IPS-15b (cell line): ENCODE measurements around the gene CCDC88C.
"Not testable (repeated sequence)": the region's sequence is repeated elsewhere in the genome, so short reads cannot be mapped to it uniquely, and the experiment has no call there.

Experiments
- H3K27me3 ChIP-seq: one replicate; pipeline ENCODE4 v1.6.1; 2013; ENCODE audit warnings: low read length; ENCODE audit not compliant: control insufficient read depth, insufficient read depth
- H3K36me3 ChIP-seq: one replicate; pipeline ENCODE4 v1.6.1; 2013; ENCODE audit warnings: low read length; ENCODE audit not compliant: control insufficient read depth, insufficient read depth
- H3K4me1 ChIP-seq: one replicate; pipeline ENCODE4 v1.6.1; 2013; ENCODE audit warnings: mild to moderate bottlenecking, low read length; ENCODE audit not compliant: control insufficient read depth, insufficient read depth
- H3K4me3 ChIP-seq: one replicate; pipeline ENCODE4 v1.5.1; 2013; ENCODE audit warnings: low read depth, low read length
- H3K9ac ChIP-seq: one replicate; pipeline ENCODE4 v1.6.1; 2013; ENCODE audit warnings: low read depth, mild to moderate bottlenecking, low read length
- H3K9me3 ChIP-seq: one replicate; pipeline ENCODE4 v1.6.1; 2013; ENCODE audit warnings: mild to moderate bottlenecking, low read length; ENCODE audit not compliant: control insufficient read depth, insufficient read depth

CCDC88C gene

GRCh38 chr14:91229743-91230200 is 187.8 kb downstream of the CCDC88C start:
- Histone ChIP-seq H3K9ac (no peak overlapping the region), H3K36me3 (peaks cover 4% of the 10 kb centered on the region), H3K27me3 (no peaks in the 10 kb centered on the region), H3K4me1 (peaks cover 6% of the 10 kb centered on the region), H3K4me3 (no peak overlapping the region), H3K9me3 (no peaks in the 10 kb centered on the region)

DNA sequence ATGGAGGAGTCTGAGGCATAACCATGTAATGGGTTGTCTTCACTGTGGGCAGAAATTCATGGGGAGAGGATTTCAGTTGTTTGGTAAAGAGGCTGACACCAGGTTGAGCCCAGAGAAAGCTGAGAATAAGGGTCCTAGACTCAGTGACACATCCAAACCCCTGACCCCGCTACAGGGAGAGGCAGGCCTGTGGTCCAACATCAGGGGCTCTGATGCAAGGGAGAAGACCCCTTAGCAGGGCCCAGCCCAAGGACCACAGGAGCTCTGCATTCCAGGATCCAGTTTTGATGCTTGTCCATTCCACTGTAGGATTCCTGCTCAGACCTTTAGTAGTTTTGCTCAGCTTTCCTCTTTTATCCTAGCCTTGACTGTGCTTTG is 188.6 kb downstream of the CCDC88C start:
- no peaks in the 10 kb centered on the region for H3K9me3 ChIP-seq
- peaks cover 4% of the 10 kb centered on the region for H3K36me3 ChIP-seq
- no peaks in the 10 kb centered on the region for H3K27me3 ChIP-seq
- H3K9ac ChIP-seq = no peak overlapping the region
- no peak overlapping the region for H3K4me3 ChIP-seq
- peaks cover 6% of the 10 kb centered on the region for H3K4me1 ChIP-seq

DNA sequence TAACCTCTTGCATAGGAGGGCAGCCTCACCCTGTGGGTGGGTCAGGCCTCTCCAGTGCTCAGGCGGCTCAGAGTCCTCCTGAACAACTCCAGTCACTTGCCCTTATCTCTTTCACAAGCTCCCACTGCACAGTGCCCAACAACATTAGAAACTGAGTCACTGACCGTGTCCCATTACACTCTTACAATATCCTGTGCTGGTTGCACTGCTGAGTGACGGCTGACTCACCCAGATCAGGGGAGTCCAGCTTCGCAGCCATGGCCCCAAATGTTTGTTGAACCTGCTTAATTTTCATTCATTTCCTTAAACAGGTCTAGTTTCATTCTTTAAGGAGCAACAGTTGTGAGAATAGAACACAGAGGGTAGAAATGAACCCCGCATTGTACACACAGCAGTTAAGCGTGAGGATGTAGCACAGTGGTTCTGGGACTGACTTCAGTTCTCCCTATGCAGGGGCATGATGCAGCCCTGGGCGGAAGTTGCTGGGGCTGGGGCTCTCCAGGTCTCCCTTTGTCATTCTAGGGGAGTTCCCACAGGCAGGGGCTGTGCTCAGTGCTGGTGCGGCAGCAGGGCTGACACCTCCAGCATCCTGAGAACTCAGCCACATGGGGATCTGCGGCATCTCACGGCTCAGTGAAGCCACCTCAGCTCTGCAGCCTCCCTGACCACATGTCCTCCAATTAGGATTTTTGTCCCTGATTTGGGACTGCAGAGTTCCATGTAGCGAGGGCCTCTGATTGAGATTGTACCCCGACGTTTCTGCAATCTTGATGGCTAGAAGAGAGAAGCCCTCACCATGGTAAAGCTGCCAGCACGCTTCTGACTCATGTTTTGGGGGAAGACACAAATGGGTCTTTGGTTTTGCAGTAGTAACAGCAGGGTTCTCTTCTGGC is 189.3 kb downstream of the CCDC88C start:
- Histone ChIP-seq H3K4me1 (peaks cover 6% of the 10 kb centered on the region), H3K9ac (no peak overlapping the region), H3K9me3 (no peaks in the 10 kb centered on the region), H3K4me3 (no peak overlapping the region), H3K27me3 (no peaks in the 10 kb centered on the region), H3K36me3 (peaks cover 4% of the 10 kb centered on the region)

DNA sequence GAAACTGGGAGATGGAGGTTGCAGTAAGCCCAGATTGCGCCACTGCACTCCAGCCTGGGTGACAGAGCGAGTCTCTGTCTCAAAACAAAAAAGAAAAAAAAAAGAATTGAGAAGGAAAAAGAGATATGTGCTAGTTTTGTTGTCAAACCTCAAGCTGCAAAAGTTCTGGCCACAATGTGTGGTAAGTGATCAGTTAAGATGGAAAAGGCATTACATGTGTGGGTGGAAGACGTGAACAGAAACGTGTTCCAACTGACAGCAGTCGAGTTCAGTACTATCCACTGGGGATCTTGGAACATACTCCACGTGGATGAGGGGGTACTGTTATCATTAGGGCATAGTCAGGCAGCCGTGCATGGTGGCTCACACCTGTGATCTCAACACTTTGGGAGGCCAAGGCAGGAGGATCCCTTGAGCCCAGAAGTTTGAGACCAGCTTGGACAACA is 190.4 kb downstream of the CCDC88C start:
- no peaks in the 10 kb centered on the region for H3K9me3 ChIP-seq
- H3K4me1 ChIP-seq = peaks cover 6% of the 10 kb centered on the region
- H3K36me3 ChIP-seq = peaks cover 4% of the 10 kb centered on the region
- H3K27me3 ChIP-seq = no peaks in the 10 kb centered on the region
- no peak overlapping the region for H3K9ac ChIP-seq
- no peak overlapping the region for H3K4me3 ChIP-seq

DNA sequence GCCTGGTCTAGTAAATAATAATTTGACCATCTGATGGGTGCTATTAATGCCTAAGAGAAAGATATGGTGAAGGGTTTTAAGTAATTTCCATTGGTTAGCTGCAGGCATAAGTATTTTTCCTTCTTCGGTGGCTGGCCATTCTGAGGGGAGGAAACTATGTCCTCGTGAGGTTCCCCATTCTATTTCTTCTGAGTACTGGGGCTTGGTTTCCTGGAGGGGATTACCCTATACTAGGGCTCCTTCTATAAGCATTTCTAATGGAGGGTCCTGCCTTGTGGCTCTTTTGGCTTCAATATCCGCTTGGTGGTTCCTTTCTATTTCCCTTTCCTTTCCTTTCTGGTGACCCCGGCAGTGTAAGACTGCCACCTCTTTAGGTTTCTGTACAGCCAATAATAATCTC is 191.3 kb downstream of the CCDC88C start:
- H3K4me3 ChIP-seq, H3K36me3 ChIP-seq, H3K9ac ChIP-seq, H3K9me3 ChIP-seq, H3K27me3 ChIP-seq, H3K4me1 ChIP-seq: not testable (repeated sequence)

- Histone ChIP-seq H3K36me3 (peaks cover 5% of the 10 kb centered on the region), H3K4me3 (no peak overlapping the region), H3K9ac (no peak overlapping the region), H3K27me3 (no peaks in the 10 kb centered on the region), H3K9me3 (no peaks in the 10 kb centered on the region), H3K4me1 (peaks cover 6% of the 10 kb centered on the region)
These were observed 192.6 kb downstream of the CCDC88C start for GRCh38 chr14:91225025-91225424.

GRCh38 chr14:91223028-91223783 is 194.4 kb downstream of the CCDC88C start:
- H3K4me3 ChIP-seq = no peak overlapping the region
- H3K9me3 ChIP-seq = no peaks in the 10 kb centered on the region
- peaks cover 8% of the 10 kb centered on the region for H3K36me3 ChIP-seq
- peaks cover 1% of the 10 kb centered on the region for H3K4me1 ChIP-seq
- H3K27me3 ChIP-seq = no peaks in the 10 kb centered on the region
- no peak overlapping the region for H3K9ac ChIP-seq
